ENCODE results near the gene NAA10. TPM values are rescaled to one million over a fixed set of nuclear protein-coding genes. Genes with fewer than 3 reads are reported as not detected.
A peak's percentile ranks its signal among the peaks of the same experiment; 100 is the strongest.

NAA10 gene
- total and polyA plus RNA-seq, 2 of the 13 experiments (the other 11 are each of a cell fraction or from before 2014, with no cell fraction given): 49.2 to 51.7 TPM

DNA sequence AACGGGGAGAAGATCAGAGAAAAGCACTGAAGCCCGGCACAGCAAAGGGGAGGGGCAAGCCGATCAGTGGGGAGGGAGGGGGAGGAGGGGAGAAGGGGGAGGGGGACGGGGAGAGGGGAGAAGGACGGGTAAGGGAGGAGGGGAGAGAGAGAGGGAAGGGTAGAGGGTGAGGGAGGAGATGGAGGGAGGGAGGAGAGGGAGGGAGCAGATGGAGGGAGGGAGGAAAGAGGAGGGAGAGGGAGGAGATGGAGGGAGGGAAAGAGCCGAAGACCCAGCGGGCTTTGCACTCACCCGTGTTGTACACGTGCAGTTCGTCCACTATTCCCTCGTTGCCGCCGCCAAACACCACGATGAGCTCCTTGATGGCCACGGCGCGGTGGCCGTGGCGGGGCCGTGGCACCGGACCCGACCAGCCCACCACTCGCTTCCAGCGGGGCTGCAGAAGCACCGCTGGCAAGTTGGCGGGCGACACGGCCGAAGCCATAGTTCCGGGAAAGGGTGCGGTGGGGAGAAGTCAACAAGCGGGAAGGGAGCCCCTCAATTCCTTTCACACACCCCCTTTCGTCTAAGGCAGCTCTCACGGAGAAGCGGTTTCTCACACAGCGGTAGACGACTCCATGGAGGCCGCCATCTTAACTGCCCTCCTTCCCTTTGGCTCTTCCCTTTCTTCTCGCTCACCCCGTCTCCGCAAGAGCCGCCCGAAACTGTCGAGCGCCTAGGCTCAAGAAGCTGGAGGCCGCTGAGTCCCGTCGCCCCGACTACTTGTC is 35.7 kb upstream of the NAA10 start (continued):
- TF ChIP-seq PHF8 (CRISPR knock-in tag; IDR thresholded peaks at IDR 0.05) (peak; percentile 14; the same call in 1 of the 2 replicates), POLR2A (IDR thresholded peaks at IDR 0.05; ENCODE audit: insufficient read depth in 1 of 2, low read depth in 2 of 2, low read length in 2 of 2) (peak in 1 of 2 experiments; percentile 52; a peak in 1 of 4 replicates)
- TF ChIP-seq, protein P1, sequence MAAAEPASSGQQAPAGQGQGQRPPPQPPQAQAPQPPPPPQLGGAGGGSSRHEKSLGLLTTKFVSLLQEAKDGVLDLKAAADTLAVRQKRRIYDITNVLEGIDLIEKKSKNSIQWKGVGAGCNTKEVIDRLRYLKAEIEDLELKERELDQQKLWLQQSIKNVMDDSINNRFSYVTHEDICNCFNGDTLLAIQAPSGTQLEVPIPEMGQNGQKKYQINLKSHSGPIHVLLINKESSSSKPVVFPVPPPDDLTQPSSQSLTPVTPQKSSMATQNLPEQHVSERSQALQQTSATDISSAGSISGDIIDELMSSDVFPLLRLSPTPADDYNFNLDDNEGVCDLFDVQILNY (CRISPR knock-in tag; conservative IDR thresholded peaks at IDR 0.05): no peak

DNA sequence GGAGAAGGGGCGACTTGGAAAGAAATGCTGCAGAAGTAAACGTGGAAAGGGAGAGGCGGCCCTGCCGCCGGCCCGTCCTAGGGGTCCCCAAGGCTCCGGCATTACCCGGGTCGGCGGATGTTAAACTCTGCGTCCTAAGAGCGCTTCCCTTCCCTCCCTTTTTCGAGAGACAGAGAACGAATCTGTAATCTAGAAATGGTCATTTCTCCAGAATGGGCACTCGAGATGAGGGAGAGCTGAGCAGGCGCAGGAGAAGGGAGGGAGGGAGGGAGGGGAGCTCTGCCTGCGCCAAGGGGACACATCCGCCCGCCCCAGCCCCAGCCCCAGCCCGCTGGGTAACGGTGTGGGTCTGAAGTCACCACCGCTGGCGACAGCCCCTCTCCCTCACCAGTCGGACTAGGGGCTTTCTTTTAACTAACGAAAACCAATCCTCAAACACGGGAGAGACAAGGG is 35.1 kb upstream of the NAA10 start:
- DNase-seq (ENCODE audit: low spot score) (no peak), ATAC-seq (no peak), FAIRE-seq (no peak)
- in situ Hi-C loops (cut with HindIII; ENCODE audit: extremely low pct_ligation_motif_present, low pct_unique_long_range_greater_than_20kb) (loop anchor here (5.0 kb wide), 1 partner anchor 42 kb away; no protein-coding TSS in a partner anchor), intact Hi-C loops (cut with micrococcal nuclease; ENCODE audit: unreplicated experiment) (no loop called here)
- peaks cover 3 to 14% of the 10 kb centered on the region in 2 experiments; a peak in 3 of 5 replicates for H3K36me3 ChIP-seq (replicated peaks in 1 of 2; ENCODE audit: control insufficient read depth in 1 of 2, insufficient read depth in 2 of 2, low read length in 2 of 2)
- H3K27ac ChIP-seq (ENCODE audit: extremely low read length, insufficient read depth, low read length): no peak overlapping the region
- peaks cover 53% of the 10 kb centered on the region for H3K4me1 ChIP-seq (ENCODE audit: insufficient read depth, low read length)
- under 1% methylated on average over 21 of the region's 26 CpGs for WGBS (ENCODE audit: low lambda C conversion rate)
- H3K79me2 ChIP-seq (ENCODE audit: insufficient read depth, low read length): peaks cover 65% of the 10 kb centered on the region
- CTCF ChIA-PET (ENCODE audit: low intra/inter-chr PET ratio, low total read pairs): no interaction called here
- BruUV-seq (replicated peaks): no TSS peak
- H3K9me3 ChIP-seq (ENCODE audit: low read length): no peaks in the 10 kb centered on the region
- TF ChIP-seq ZSCAN21 (CRISPR knock-in tag; IDR thresholded peaks at IDR 0.05; ENCODE audit: borderline replicate concordance) (no peak), ZFYVE20 (CRISPR knock-in tag; IDR thresholded peaks at IDR 0.05; ENCODE audit: borderline replicate concordance, low read depth) (no peak), MIER3 (CRISPR knock-in tag; IDR thresholded peaks at IDR 0.05; ENCODE audit: borderline replicate concordance) (no peak), CHCHD3 (CRISPR knock-in tag; IDR thresholded peaks at IDR 0.05) (no peak)
- TF ChIP-seq, protein P2, sequence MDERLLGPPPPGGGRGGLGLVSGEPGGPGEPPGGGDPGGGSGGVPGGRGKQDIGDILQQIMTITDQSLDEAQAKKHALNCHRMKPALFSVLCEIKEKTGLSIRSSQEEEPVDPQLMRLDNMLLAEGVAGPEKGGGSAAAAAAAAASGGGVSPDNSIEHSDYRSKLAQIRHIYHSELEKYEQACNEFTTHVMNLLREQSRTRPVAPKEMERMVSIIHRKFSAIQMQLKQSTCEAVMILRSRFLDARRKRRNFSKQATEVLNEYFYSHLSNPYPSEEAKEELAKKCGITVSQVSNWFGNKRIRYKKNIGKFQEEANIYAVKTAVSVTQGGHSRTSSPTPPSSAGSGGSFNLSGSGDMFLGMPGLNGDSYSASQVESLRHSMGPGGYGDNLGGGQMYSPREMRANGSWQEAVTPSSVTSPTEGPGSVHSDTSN (CRISPR knock-in tag; IDR thresholded peaks at IDR 0.05): no peak
- H3K4me2 ChIP-seq (ENCODE audit: low read depth, low read length): peak overlapping the region; percentile 88
- H3K9ac ChIP-seq (ENCODE audit: insufficient read depth, low read depth, low read length): peak overlapping the region; percentile 67
- peaks cover 39% of the 10 kb centered on the region for H4K20me1 ChIP-seq (ENCODE audit: insufficient read depth, low read length)
- POLR2A ChIA-PET: interaction anchor here (0.6 to 6.3 kb wide), 5 partner anchors 23 to 163 kb away, joined by 3 to 54 read pairs (median 14); no protein-coding TSS in a partner anchor
- peak overlapping the region; percentile 50 to 90 (median 89) for H3K4me3 ChIP-seq (replicated peaks in 1 of 3; ENCODE audit: insufficient read depth in 1 of 3, low read depth in 2 of 3, low read length in 3 of 3)
- H2AFZ ChIP-seq (ENCODE audit: low read length): no peak overlapping the region
- no peaks in the 10 kb centered on the region; a peak in 1 of 5 replicates for H3K27me3 ChIP-seq (ENCODE audit: control insufficient read depth in 1 of 2, insufficient read depth in 2 of 2, low read length in 2 of 2)
